A549 (cell line): ENCODE data around the gene FOCAD. TPM values are rescaled to one million over a fixed set of nuclear protein-coding genes. Genes with fewer than 3 reads are reported as not detected.

ENCODE experiments used
- ATAC-seq, 2 experiments: fragments of 200-7000 bp in 1 of 2; fragments of >200 bp in 1 of 2; cut with Nextera tagmentation in 1 of 2; cut with Tn5 transposase in 1 of 2; 3 replicates each; pipeline versions ENCODE4 v1.8.0 to v1.9.1; 2018 to 2020; ENCODE audit warnings: mild to moderate bottlenecking in 1 of 2, moderate library complexity in 1 of 2
- CTCF ChIA-PET: fragments of 300-600 bp; sonication (Branson Sonifier 250); formaldehyde crosslinking; extraction: SDS; loops from one replicate; lab custom pipeline; 2021; ENCODE audit warnings: antibody characterized with exemption, inconsistent platforms; lab: Yijun Ruan, JAX
- POLR2A ChIA-PET: fragments of 350-600 bp; formaldehyde crosslinking; extraction: SDS; loops from one replicate; lab custom pipeline; 2021; ENCODE audit warnings: antibody characterized with exemption, inconsistent platforms; lab: Yijun Ruan, JAX
- DNase-seq, 2 experiments: peaks; one replicate each; pipeline versions ENCODE4 v3.0.0 to v3.0.0-alpha.2; 2011 to 2016; ENCODE audit warnings: low read depth in 1 of 2, low spot score in 1 of 2
- FAIRE-seq: peaks from 2 replicates; lab custom pipeline; 2011; peaks lifted over from hg19 to GRCh38; lab: Jason Lieb, UNC
- H3K27ac ChIP-seq, 2 experiments: fragments of >200 bp; sonication (Bioruptor Twin); formaldehyde crosslinking; 3 replicates each; pipeline ENCODE4 v1.5.1; 2016 to 2017
- H3K4me1 ChIP-seq: fragments of >200 bp; sonication (Bioruptor Twin); formaldehyde crosslinking; 3 replicates; pipeline ENCODE4 v1.6.1; 2016
- H3K4me2 ChIP-seq: fragments of >200 bp; sonication (Bioruptor Twin); formaldehyde crosslinking; 3 replicates; pipeline ENCODE4 v1.6.1; 2016
- H3K4me3 ChIP-seq: fragments of >200 bp; sonication (Bioruptor Twin); formaldehyde crosslinking; 3 replicates; pipeline ENCODE4 v1.5.1; 2016
- H3K9me3 ChIP-seq: fragments of >200 bp; sonication (Bioruptor Twin); formaldehyde crosslinking; 3 replicates; pipeline ENCODE4 v1.6.1; 2016
- ATOH8 ChIP-seq: fragments of 250-450 bp; sonication (Bioruptor Pico); IDR thresholded peaks from 2 replicates; pipeline ENCODE4 v1.5.0; 2020; ENCODE audit warnings: low read depth, mild to moderate bottlenecking, moderate library complexity
- BHLHE40 ChIP-seq: IDR thresholded peaks from 2 replicates; pipeline ENCODE4 v1.6.1; 2012; ENCODE audit warnings: low read depth, low read length, inconsistent platforms
- CHD4 ChIP-seq: fragments of 200-600 bp; sonication (generic); IDR thresholded peaks from 2 replicates; pipeline ENCODE4 v1.6.1; 2016; ENCODE audit warnings: antibody characterized with exemption, mild to moderate bottlenecking, borderline replicate concordance
- EHF ChIP-seq: fragments of 250-450 bp; sonication (Bioruptor Pico); IDR thresholded peaks from 2 replicates; pipeline ENCODE4 v1.5.0; 2020; ENCODE audit warnings: mild to moderate bottlenecking
- ESRRA ChIP-seq: fragments of 150-350 bp; IDR thresholded peaks from 2 replicates; pipeline ENCODE4 v1.6.1; 2014; ENCODE audit warnings: mild to moderate bottlenecking, low read length, borderline replicate concordance
- FOSB ChIP-seq: fragments of 250-450 bp; sonication (Bioruptor Pico); IDR thresholded peaks from 2 replicates; pipeline ENCODE4 v1.5.0; 2020; ENCODE audit warnings: mild to moderate bottlenecking, moderate library complexity
- FOSL2 ChIP-seq, 2 experiments: fragments of 450-650 bp in 1 of 2; fragments of >200 bp in 1 of 2; sonication (Bioruptor Twin) in 1 of 2; formaldehyde crosslinking; IDR thresholded peaks; 2 replicates each; pipeline versions ENCODE4 v1.5.0 to v1.6.1; 2016 to 2020; ENCODE audit warnings: mild to moderate bottlenecking in 1 of 2, moderate library complexity in 1 of 2
- HES2 ChIP-seq: fragments of >200 bp; sonication (Bioruptor Twin); formaldehyde crosslinking; IDR thresholded peaks from 2 replicates; pipeline ENCODE4 v1.6.1; 2016
- HOXA7 ChIP-seq: fragments of 250-450 bp; sonication (Bioruptor Pico); IDR thresholded peaks from 2 replicates; pipeline ENCODE4 v1.5.0; 2020; ENCODE audit warnings: mild to moderate bottlenecking, moderate library complexity
- HOXB13 ChIP-seq: fragments of 250-450 bp; sonication (Bioruptor Pico); IDR thresholded peaks from 2 replicates; pipeline ENCODE4 v1.5.0; 2020; ENCODE audit warnings: low read depth, mild to moderate bottlenecking, moderate library complexity
- HOXB5 ChIP-seq: fragments of 250-450 bp; sonication (Bioruptor Pico); IDR thresholded peaks from 2 replicates; pipeline ENCODE4 v1.5.0; 2020; ENCODE audit warnings: mild to moderate bottlenecking, moderate library complexity
- MAFK ChIP-seq: fragments of 450-650 bp; IDR thresholded peaks from 2 replicates; pipeline ENCODE4 v1.6.1; 2014; ENCODE audit not compliant: partially characterized antibody
- MAZ ChIP-seq: fragments of 150-350 bp; IDR thresholded peaks from 2 replicates; pipeline ENCODE4 v1.6.1; 2014; ENCODE audit warnings: antibody characterized with exemption, low read depth, low read length, borderline replicate concordance
- NPAS2 ChIP-seq: fragments of 250-450 bp; sonication (Bioruptor Pico); IDR thresholded peaks from 2 replicates; pipeline ENCODE4 v1.8.0; 2022; ENCODE audit warnings: mild to moderate bottlenecking, moderate library complexity, borderline replicate concordance
- NR3C1 ChIP-seq: fragments of >200 bp; sonication (Bioruptor Twin); formaldehyde crosslinking; IDR thresholded peaks from 3 replicates; pipeline ENCODE4 v1.6.1; 2017
- REST ChIP-seq: fragments of 200-600 bp; sonication (generic); IDR thresholded peaks from 2 replicates; pipeline ENCODE4 v1.6.1; 2016; ENCODE audit warnings: antibody characterized with exemption, mild to moderate bottlenecking, moderate library complexity
- RNF2 ChIP-seq: fragments of 200-600 bp; sonication (generic); IDR thresholded peaks from 2 replicates; pipeline ENCODE4 v1.6.1; 2016; ENCODE audit warnings: low read depth, mild to moderate bottlenecking, antibody characterized with exemption, moderate library complexity, borderline replicate concordance
- SREBF2 ChIP-seq: fragments of 450-650 bp; IDR thresholded peaks from 2 replicates; pipeline ENCODE4 v1.6.1; 2014; ENCODE audit warnings: mild to moderate bottlenecking, moderate library complexity
- ZC3H11A ChIP-seq: fragments of 450-650 bp; IDR thresholded peaks from 2 replicates; pipeline ENCODE4 v1.6.1; 2014; ENCODE audit warnings: antibody characterized with exemption, mild to moderate bottlenecking
- ZFP36 ChIP-seq: fragments of 450-650 bp; IDR thresholded peaks from 2 replicates; pipeline ENCODE4 v1.6.1; 2014; ENCODE audit warnings: borderline replicate concordance; ENCODE audit not compliant: partially characterized antibody
- ZNF302 ChIP-seq: fragments of 250-450 bp; sonication (Bioruptor Pico); IDR thresholded peaks from 2 replicates; pipeline ENCODE4 v1.9.0; 2021; ENCODE audit warnings: inconsistent platforms, mild to moderate bottlenecking, moderate library complexity
- WGBS: methylation state at CpG from one replicate; pipeline ENCODE4 v1.1.6; 2017; ENCODE audit errors: missing lambda C conversion rate; 5-methylcytosine and 5-hydroxymethylcytosine counted together
- polyA plus RNA-seq, 4 experiments: library from polyadenylated mRNA; depleted of rRNA in 3 of 4; stranded (reverse); fragments of >200 nt; fragmentation: RNase III in 1 of 4; extraction: RNeasy Plus Mini Kit Qiagen cat#74134 plus additional on column Dnase treatment in 1 of 4; gene quantifications; 2 replicates in 3 of 4; 3 replicates in 1 of 4; pipeline ENCODE4 v1.2.3, GENCODE V29; 2011 to 2017

Gene FOCAD
- polyA plus RNA-seq, 2 of the 4 experiments (the other 2 are of a cell fraction): 22.0 to 53.8 TPM

- DNase-seq (no peak), ATAC-seq (no peak), FAIRE-seq (no peak)
- POLR2A ChIA-PET: no interaction called here
- Histone ChIP-seq H3K27ac (no peak overlapping the region), H3K4me3 (no peak overlapping the region), H3K4me1 (peaks cover 19% of the 10 kb centered on the region; the same call in 1 of the 3 replicates), H3K9me3 (no peaks in the 10 kb centered on the region), H3K4me2 (no peak overlapping the region; the same call in 2 of the 3 replicates)
- 89% methylated on average over 3 of the region's 3 CpGs for WGBS
- CTCF ChIA-PET: interaction anchor here (0.6 kb wide), 1 partner anchor 28 kb away, joined by 3 read pairs; no protein-coding TSS in a partner anchor
- TF ChIP-seq MAFK (no peak), BHLHE40 (no peak), HOXB5 (CRISPR knock-in tag) (no peak), ZFP36 (no peak), ESRRA (no peak), FOSB (CRISPR knock-in tag) (no peak), NR3C1 (no peak), ZC3H11A (no peak), SREBF2 (no peak)
Measured at GRCh38 chr9:20662156-20662555, 21.9 kb upstream of the FOCAD start.

GRCh38 chr9:20663133-20663532, 20.9 kb upstream of the FOCAD start:
- H3K4me2 ChIP-seq: no peak overlapping the region
- WGBS: 90% methylated on average over 2 of the region's 2 CpGs
- no peaks in the 10 kb centered on the region for H3K9me3 ChIP-seq
- TF ChIP-seq ATOH8 (CRISPR knock-in tag): no peak
- ChIA-PET CTCF (no interaction called here), POLR2A (no interaction called here)
- no peak for FAIRE-seq
- DNase-seq: no peak
- peaks cover 19% of the 10 kb centered on the region; the same call in 1 of the 3 replicates for H3K4me1 ChIP-seq
- no peak overlapping the region for H3K27ac ChIP-seq
- no peak for ATAC-seq
- no peak overlapping the region for H3K4me3 ChIP-seq

- Histone ChIP-seq H3K4me2 (no peak overlapping the region), H3K4me1 (peaks cover 14% of the 10 kb centered on the region; the same call in 1 of the 3 replicates), H3K27ac (no peak overlapping the region), H3K9me3 (no peaks in the 10 kb centered on the region), H3K4me3 (no peak overlapping the region)
- ChIA-PET POLR2A (no interaction called here), CTCF (interaction anchor here (0.8 kb wide), 1 partner anchor 13 kb away, joined by 3 read pairs; no protein-coding TSS in a partner anchor)
- no peak for ATAC-seq
- WGBS: 95% methylated on average over 3 of the region's 3 CpGs
- no peak for FAIRE-seq
- TF ChIP-seq EHF (CRISPR knock-in tag) (no peak), BHLHE40 (no peak), HES2 (no peak), ZNF302 (CRISPR knock-in tag) (no peak), NPAS2 (no peak), HOXB13 (CRISPR knock-in tag) (no peak), HOXA7 (CRISPR knock-in tag) (no peak), FOSL2 (IDR thresholded peaks at IDR 0.05) (no peak), FOSL2 (CRISPR knock-in tag; IDR thresholded peaks at IDR 0.05) (no peak), MAZ (no peak), REST (no peak), CHD4 (no peak), RNF2 (no peak), NR3C1 (no peak)
- DNase-seq: no peak
Measured at GRCh38 chr9:20664501-20664900, 19.6 kb upstream of the FOCAD start.
